ENCODE data around the gene PCSK5. TPM values are rescaled to one million over a fixed set of nuclear protein-coding genes. Genes with fewer than 3 reads are reported as not detected.

Gene PCSK5
- total and polyA plus RNA-seq, 2 of the 8 experiments (the other 6 are each of a cell fraction or from before 2014, with no cell fraction given), result 5.5 to 10.7 TPM

GRCh38 chr9:75894566-75894965 lies 4.1 kb downstream of the PCSK5 start:
- 62% methylated on average over 3 of the region's 3 CpGs; no CpG with 5 or more reads in 1 of the 2 experiments for whole genome bisulfite sequencing, 2 experiments (ENCODE audit: extremely low coverage in 1 of 2, insufficient coverage in 1 of 2, insufficient read length in 1 of 2, insufficient replicate concordance in 2 of 2, low coverage in 1 of 2, low lambda C conversion rate in 2 of 2, missing lambda C conversion rate in 1 of 2)
- POLR2A ChIA-PET (ENCODE audit: partially characterized antibody), result interaction anchor here (0.7 to 0.8 kb wide), 3 partner anchors 8 to 81 kb away, joined by 3 to 4 read pairs (median 4); no protein-coding TSS in a partner anchor
- DNase-seq (ENCODE audit: low read depth in 1 of 2, low spot score in 2 of 2), result no peak

More at GRCh38 chr9:75894566-75894965, 4.1 kb downstream of the PCSK5 start:
- H2BK120ac ChIP-seq (replicated peaks; ENCODE audit: low read depth, low read length), result no peak overlapping the region
- H3K79me1 ChIP-seq (ENCODE audit: low read depth, low read length), result no peaks in the 10 kb centered on the region; the same call in 1 of the 2 replicates
- no peak overlapping the region for H4K5ac ChIP-seq (ENCODE audit: insufficient read length, low read depth, low read length)
- FAIRE-seq, result no peak
- CTCF ChIA-PET (ENCODE audit: partially characterized antibody), result interaction anchor here (1.1 to 1.9 kb wide), 5 partner anchors 9 to 413 kb away, joined by 3 to 4 read pairs (median 4); no protein-coding TSS in a partner anchor
- H3K4me2 ChIP-seq (ENCODE audit: insufficient read depth in 1 of 2, low read depth in 2 of 2, low read length in 2 of 2), result peak overlapping the region in 1 of 2 experiments; percentile 11; a peak in 2 of 4 replicates
- no peak overlapping the region for H4K91ac ChIP-seq (replicated peaks; ENCODE audit: insufficient read length, low read length)
- H3K4me1 ChIP-seq (replicated peaks in 1 of 4; ENCODE audit: control insufficient read depth in 3 of 4, insufficient read depth in 4 of 4, low read length in 3 of 4), result peaks cover 4 to 20% (median 12%) of the 10 kb centered on the region in 4 experiments; a peak in 5 of 7 replicates
- H2AK5ac ChIP-seq (ENCODE audit: low read depth, low read length), result no peak overlapping the region
- no peak overlapping the region for H3K18ac ChIP-seq (ENCODE audit: extremely low read depth, low read length)
- H3K27ac ChIP-seq (ENCODE audit: low read depth, low read length), result no peak overlapping the region
- H3K36me3 ChIP-seq (ENCODE audit: control insufficient read depth in 2 of 4, insufficient read depth in 4 of 4, low read length in 3 of 4), result no peaks in the 10 kb centered on the region
- peaks cover 21% of the 10 kb centered on the region for H3K23me2 ChIP-seq (ENCODE audit: low read depth, low read length)
- H3K14ac ChIP-seq (ENCODE audit: insufficient read length), result no peak overlapping the region
- H3K27me3 ChIP-seq (replicated peaks in 1 of 4; ENCODE audit: control insufficient read depth in 3 of 4, extremely low read depth in 1 of 4, insufficient read depth in 3 of 4, low read length in 3 of 4), result peaks cover 0 to 9% (median 4%) of the 10 kb centered on the region in 4 experiments; a peak in 4 of 7 replicates
- no peak overlapping the region for H2BK5ac ChIP-seq (ENCODE audit: low read depth, low read length)
- no peak overlapping the region for H3K56ac ChIP-seq (replicated peaks; ENCODE audit: insufficient read length, low read depth, low read length)
- no peak overlapping the region for H4K8ac ChIP-seq (ENCODE audit: extremely low read depth, insufficient read depth, low read length)
- H3K4ac ChIP-seq (replicated peaks; ENCODE audit: insufficient read length, low read depth, low read length), result no peak overlapping the region
- H3K79me2 ChIP-seq (ENCODE audit: control insufficient read depth in 1 of 2, insufficient read depth in 2 of 2, low read length in 2 of 2), result peaks cover 3 to 76% of the 10 kb centered on the region in 2 experiments; a peak in 3 of 4 replicates
- H2AFZ ChIP-seq (ENCODE audit: low read length), result no peak overlapping the region
- no peaks in the 10 kb centered on the region for H3K9me3 ChIP-seq (ENCODE audit: insufficient read depth in 2 of 2, low read depth in 1 of 2, low read length in 1 of 2)
- H3K4me3 ChIP-seq (ENCODE audit: extremely low read depth in 1 of 4, insufficient read depth in 2 of 4, low read depth in 3 of 4, low read length in 4 of 4), result no peak overlapping the region
- no peak overlapping the region for H2BK15ac ChIP-seq (ENCODE audit: low read length)
- no peak overlapping the region for H2BK12ac ChIP-seq (ENCODE audit: low read depth, low read length)
- no peak overlapping the region for H2BK20ac ChIP-seq (ENCODE audit: low read length)
- no peaks in the 10 kb centered on the region for H4K20me1 ChIP-seq (replicated peaks in 1 of 2; ENCODE audit: control insufficient read depth in 1 of 2, insufficient read depth in 2 of 2, low read length in 2 of 2)
- no peak overlapping the region for H3K23ac ChIP-seq (ENCODE audit: insufficient read length)
- H3K9ac ChIP-seq (replicated peaks in 1 of 4; ENCODE audit: extremely low read depth in 1 of 4, low read depth in 3 of 4, low read length in 3 of 4), result no peak overlapping the region
